ENCODE data around the gene PCDHGB7. TPM values are rescaled to one million over a fixed set of nuclear protein-coding genes. Genes with fewer than 3 reads are reported as not detected.
A peak's percentile ranks its signal among the peaks of the same experiment; 100 is the strongest.

The PCDHGB7 gene
- total RNA-seq, 1 experiment from 2014 or later, result 10.5 TPM

GRCh38 chr5:141389153-141390042 is 28.1 kb upstream of the PCDHGB7 start:
- DNase-seq (ENCODE audit: low spot score) (no peak), ATAC-seq (no peak)
- peaks cover 68% of the 10 kb centered on the region for H3K9me3 Mint-ChIP-seq
- peaks cover 64% of the 10 kb centered on the region for H3K36me3 Mint-ChIP-seq
- TF ChIP-seq IRF2 (CRISPR knock-in tag; IDR thresholded peaks at IDR 0.05; ENCODE audit: borderline replicate concordance, low read depth) (0 out of 2 replicates have a peak, but pooled peaks have one; percentile 60), ATF1 (CRISPR knock-in tag; IDR thresholded peaks at IDR 0.05) (no peak)
- TF ChIP-seq, protein P1, sequence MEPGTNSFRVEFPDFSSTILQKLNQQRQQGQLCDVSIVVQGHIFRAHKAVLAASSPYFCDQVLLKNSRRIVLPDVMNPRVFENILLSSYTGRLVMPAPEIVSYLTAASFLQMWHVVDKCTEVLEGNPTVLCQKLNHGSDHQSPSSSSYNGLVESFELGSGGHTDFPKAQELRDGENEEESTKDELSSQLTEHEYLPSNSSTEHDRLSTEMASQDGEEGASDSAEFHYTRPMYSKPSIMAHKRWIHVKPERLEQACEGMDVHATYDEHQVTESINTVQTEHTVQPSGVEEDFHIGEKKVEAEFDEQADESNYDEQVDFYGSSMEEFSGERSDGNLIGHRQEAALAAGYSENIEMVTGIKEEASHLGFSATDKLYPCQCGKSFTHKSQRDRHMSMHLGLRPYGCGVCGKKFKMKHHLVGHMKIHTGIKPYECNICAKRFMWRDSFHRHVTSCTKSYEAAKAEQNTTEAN (CRISPR knock-in tag; IDR thresholded peaks at IDR 0.05), result peak; percentile 30; the same call in 1 of the 2 replicates
- TF ChIP-seq, protein P2, sequence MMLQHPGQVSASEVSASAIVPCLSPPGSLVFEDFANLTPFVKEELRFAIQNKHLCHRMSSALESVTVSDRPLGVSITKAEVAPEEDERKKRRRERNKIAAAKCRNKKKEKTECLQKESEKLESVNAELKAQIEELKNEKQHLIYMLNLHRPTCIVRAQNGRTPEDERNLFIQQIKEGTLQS (CRISPR knock-in tag; conservative IDR thresholded peaks at IDR 0.05), result 0 out of 2 replicates have a peak, but pooled peaks have one; percentile 59
- peaks cover 27% of the 10 kb centered on the region for H3K27me3 Mint-ChIP-seq (ENCODE audit: low read depth)
- CTCF ChIA-PET, result interaction anchor here (1.1 to 3.5 kb wide), 7 partner anchors 15 to 178 kb away, joined by 3 to 24 read pairs (median 6); partner anchors contain the start of genes PCDHB14, PCDHGA6, PCDHGB3 and PCDHGB6
- POLR2A ChIA-PET, result no interaction called here
- 0 out of 2 replicates have a peak, but pooled peaks cover 3% of the 10 kb centered on the region for H3K4me1 Mint-ChIP-seq
- H3K27ac Mint-ChIP-seq, result no peak overlapping the region
- H3K4me3 Mint-ChIP-seq, result peak overlapping the region; percentile 2; the same call in 1 of the 2 replicates

DNA sequence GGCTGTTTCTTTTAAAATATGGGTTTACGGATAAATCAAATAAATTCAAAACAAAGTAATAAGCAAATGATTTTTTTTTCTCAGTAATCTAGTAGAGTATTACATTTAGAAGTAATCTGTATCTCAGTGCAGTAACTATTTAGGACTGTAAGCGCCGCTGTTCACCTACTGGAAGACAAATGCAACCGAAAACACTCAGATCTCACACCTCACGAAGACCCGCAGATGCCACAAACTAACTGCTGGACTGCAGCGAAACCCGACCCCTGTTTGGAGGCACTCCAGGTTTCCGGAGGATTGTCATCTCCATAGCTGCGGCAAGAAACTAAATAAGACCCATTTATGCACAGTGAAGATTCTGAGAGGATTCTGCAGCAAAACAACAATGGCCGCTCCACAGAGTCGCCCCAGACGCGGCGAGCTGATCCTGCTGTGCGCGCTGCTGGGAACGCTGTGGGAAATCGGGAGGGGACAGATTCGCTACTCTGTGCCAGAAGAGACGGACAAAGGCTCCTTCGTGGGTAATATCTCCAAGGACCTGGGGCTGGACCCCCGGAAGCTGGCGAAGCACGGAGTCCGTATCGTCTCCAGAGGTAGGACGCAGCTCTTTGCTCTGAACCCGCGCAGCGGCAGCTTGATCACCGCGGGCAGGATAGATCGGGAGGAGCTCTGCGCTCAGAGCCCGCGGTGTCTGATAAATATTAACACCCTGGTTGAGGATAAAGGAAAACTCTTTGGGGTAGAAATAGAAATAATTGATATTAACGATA is 24.9 kb upstream of the PCDHGB7 start, which contains the start of gene PCDHGA8:
TSS of gene PCDHGA8 (plus strand) at position 205 of the 770 bp plus-strand sequence. CDS start at position 386, 181 bp downstream.
- ATAC-seq (no peak), DNase-seq (ENCODE audit: low spot score) (no peak)
- no peak within 1 kb of the TSS for H3K4me3 Mint-ChIP-seq
- H3K27me3 Mint-ChIP-seq (ENCODE audit: low read depth), result peaks cover 23% of the 10 kb centered on the region
- H3K9me3 Mint-ChIP-seq, result peaks cover 68% of the 10 kb centered on the region
- ChIA-PET CTCF (interaction anchor here (1.2 to 3.5 kb wide), 4 partner anchors 10 to 237 kb away, joined by 3 to 17 read pairs (median 4); partner anchors contain the start of genes PCDHGA10, PCDHGA9 and PCDHGB6), POLR2A (no interaction called here)
- 0 out of 2 replicates have a peak, but pooled peaks cover 3% of the 10 kb centered on the region for H3K4me1 Mint-ChIP-seq
- H3K36me3 Mint-ChIP-seq, result peaks cover 78% of the 10 kb centered on the region
- no peak within 1 kb of the TSS for H3K27ac Mint-ChIP-seq
- TF ChIP-seq TEAD4 (CRISPR knock-in tag; IDR thresholded peaks at IDR 0.05) (no peak), KAT7 (CRISPR knock-in tag; IDR thresholded peaks at IDR 0.05; ENCODE audit: borderline replicate concordance) (no peak), PREB (CRISPR knock-in tag; IDR thresholded peaks at IDR 0.05; ENCODE audit: borderline replicate concordance) (no peak), ZNF317 (CRISPR knock-in tag; IDR thresholded peaks at IDR 0.05; ENCODE audit: borderline replicate concordance, low read depth) (no peak), TCF7 (CRISPR knock-in tag; IDR thresholded peaks at IDR 0.05; ENCODE audit: low read depth) (no peak), FOXP1 (CRISPR knock-in tag; IDR thresholded peaks at IDR 0.05; ENCODE audit: borderline replicate concordance) (no peak), OVOL2 (CRISPR knock-in tag; IDR thresholded peaks at IDR 0.05; ENCODE audit: borderline replicate concordance) (no peak), ZBTB21 (CRISPR knock-in tag; IDR thresholded peaks at IDR 0.05; ENCODE audit: borderline replicate concordance) (no peak), FOXJ3 (CRISPR knock-in tag; IDR thresholded peaks at IDR 0.05; ENCODE audit: borderline replicate concordance) (no peak), NFE2L1 (CRISPR knock-in tag; IDR thresholded peaks at IDR 0.05) (no peak), ZNF138 (CRISPR knock-in tag; conservative IDR thresholded peaks at IDR 0.05) (no peak), AR (CRISPR knock-in tag; IDR thresholded peaks at IDR 0.05) (no peak)
- TF ChIP-seq, protein P3, sequence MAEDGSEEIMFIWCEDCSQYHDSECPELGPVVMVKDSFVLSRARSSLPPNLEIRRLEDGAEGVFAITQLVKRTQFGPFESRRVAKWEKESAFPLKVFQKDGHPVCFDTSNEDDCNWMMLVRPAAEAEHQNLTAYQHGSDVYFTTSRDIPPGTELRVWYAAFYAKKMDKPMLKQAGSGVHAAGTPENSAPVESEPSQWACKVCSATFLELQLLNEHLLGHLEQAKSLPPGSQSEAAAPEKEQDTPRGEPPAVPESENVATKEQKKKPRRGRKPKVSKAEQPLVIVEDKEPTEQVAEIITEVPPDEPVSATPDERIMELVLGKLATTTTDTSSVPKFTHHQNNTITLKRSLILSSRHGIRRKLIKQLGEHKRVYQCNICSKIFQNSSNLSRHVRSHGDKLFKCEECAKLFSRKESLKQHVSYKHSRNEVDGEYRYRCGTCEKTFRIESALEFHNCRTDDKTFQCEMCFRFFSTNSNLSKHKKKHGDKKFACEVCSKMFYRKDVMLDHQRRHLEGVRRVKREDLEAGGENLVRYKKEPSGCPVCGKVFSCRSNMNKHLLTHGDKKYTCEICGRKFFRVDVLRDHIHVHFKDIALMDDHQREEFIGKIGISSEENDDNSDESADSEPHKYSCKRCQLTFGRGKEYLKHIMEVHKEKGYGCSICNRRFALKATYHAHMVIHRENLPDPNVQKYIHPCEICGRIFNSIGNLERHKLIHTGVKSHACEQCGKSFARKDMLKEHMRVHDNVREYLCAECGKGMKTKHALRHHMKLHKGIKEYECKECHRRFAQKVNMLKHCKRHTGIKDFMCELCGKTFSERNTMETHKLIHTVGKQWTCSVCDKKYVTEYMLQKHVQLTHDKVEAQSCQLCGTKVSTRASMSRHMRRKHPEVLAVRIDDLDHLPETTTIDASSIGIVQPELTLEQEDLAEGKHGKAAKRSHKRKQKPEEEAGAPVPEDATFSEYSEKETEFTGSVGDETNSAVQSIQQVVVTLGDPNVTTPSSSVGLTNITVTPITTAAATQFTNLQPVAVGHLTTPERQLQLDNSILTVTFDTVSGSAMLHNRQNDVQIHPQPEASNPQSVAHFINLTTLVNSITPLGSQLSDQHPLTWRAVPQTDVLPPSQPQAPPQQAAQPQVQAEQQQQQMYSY (CRISPR knock-in tag; IDR thresholded peaks at IDR 0.05), result no peak
- TF ChIP-seq, protein P4, sequence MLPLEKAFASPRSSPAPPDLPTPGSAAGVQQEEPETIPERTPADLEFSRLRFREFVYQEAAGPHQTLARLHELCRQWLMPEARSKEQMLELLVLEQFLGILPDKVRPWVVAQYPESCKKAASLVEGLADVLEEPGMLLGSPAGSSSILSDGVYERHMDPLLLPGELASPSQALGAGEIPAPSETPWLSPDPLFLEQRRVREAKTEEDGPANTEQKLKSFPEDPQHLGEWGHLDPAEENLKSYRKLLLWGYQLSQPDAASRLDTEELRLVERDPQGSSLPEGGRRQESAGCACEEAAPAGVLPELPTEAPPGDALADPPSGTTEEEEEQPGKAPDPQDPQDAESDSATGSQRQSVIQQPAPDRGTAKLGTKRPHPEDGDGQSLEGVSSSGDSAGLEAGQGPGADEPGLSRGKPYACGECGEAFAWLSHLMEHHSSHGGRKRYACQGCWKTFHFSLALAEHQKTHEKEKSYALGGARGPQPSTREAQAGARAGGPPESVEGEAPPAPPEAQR (CRISPR knock-in tag; IDR thresholded peaks at IDR 0.05), result no peak
- TF ChIP-seq, protein P5, sequence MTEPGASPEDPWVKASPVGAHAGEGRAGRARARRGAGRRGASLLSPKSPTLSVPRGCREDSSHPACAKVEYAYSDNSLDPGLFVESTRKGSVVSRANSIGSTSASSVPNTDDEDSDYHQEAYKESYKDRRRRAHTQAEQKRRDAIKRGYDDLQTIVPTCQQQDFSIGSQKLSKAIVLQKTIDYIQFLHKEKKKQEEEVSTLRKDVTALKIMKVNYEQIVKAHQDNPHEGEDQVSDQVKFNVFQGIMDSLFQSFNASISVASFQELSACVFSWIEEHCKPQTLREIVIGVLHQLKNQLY (CRISPR knock-in tag; IDR thresholded peaks at IDR 0.05), result no peak

All from WTC11 (cell line).